ENCODE data around the gene TMEM63A. TPM values are rescaled to one million over a fixed set of nuclear protein-coding genes. Genes with fewer than 3 reads are reported as not detected.
"Not testable (repeated sequence)": the region's sequence is repeated elsewhere in the genome, so short reads cannot be mapped to it uniquely, and the experiment has no call there.

The TMEM63A gene
- total RNA-seq, 1 experiment from 2014 or later = 6.4 TPM

DNA sequence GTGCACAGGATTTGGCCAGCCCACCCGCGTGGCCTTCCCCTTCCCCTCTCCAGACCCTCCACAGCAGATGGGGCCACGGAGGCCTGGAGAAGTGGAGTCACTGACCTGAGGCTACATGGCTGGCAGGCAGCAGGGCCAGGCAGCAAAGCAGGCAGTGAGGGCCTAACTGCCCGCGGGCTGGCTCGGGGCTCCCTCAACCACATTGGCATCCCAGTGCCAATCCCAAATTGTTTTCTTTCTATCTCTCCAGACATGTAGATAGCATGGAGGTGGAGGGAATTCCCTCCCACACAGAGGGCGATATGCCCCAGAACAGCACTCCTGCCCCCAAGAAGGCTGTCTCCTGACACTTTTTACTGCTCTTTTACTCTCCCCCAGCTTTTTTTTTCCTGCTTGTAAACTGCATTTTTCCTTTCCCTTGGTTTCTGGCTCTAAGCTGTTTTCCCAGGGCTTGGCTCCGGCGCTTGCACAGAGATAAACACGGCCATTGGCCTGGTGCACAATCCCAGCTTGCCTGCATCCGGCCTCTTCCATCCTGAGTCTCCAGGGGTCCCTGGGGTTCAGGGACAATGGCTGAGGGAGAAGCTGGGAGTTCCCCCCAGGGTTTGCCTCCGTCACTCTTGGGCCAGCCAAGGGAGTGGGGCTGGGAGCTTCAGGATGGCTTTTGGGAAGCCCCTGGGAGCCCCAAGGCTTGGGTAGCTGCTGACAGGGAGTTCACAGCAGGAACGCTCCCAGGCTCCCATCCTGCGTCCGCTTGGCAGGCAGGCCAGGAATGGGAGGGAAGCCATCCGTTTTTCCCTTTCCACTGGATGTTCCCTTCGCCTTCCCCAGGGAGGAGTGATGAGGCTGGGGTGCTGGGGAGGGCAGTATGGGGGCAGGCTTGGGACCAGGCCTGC, 65.3 kb downstream of the TMEM63A start:
- DNase-seq (ENCODE audit: low read depth) = no peak
- in situ Hi-C loops (cut with HindIII; ENCODE audit: low pct_unique_long_range_greater_than_20kb, low sequenced_read_pairs) = no loop called here

DNA sequence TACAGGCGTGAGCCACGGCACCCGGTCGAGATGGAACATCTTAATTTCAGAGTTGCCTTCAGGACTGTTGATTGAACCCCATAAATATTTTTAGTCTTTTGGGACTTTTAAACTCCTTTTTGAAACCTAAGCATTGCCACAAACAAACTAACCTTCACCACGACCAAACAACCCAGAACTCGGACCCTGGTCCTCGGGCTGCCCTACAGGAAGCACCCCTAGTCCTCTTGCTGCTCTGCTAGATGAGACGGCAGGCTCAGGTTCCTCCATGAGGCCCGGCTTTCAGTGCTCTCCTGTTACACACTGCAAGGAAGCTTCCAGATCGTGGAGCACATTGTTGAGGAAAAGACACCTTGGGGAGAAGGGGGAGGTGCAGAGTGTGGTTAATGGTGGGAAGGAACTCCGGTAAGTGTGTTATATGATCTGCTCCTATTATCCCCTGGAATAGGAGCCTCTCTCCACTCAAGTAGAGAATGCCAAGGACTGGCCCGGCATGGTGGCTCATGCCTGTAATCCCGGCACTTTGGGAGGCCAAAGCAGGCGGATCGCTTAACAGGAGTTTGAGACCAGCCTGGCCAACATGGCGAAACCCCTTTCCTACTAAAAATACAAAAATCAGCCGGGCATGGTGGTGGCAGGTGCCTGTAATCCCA, 66.5 kb downstream of the TMEM63A start:
- DNase-seq (ENCODE audit: low read depth) = no peak
- in situ Hi-C loops (cut with HindIII; ENCODE audit: low pct_unique_long_range_greater_than_20kb, low sequenced_read_pairs) = no loop called here

DNA sequence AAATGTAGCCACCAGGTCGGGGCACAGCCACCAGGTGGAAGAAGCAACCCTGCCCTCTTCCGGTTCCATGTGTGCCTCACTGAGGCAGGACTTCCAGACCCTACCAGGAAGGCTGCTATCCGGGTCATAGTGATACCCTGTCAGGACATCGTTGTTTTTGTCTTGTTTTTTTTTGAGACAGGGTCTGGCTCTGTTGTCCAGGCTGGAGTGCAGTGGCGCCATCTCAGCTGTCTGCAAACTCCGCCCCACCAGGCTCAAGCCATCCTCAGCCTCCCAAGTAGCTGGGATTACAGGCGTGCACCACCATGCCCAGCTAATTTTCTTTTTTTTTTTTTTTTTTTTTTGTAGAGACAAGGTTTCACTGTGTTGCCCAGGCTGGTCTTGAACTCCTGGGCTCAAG, 67.1 kb downstream of the TMEM63A start:
- in situ Hi-C loops (cut with HindIII; ENCODE audit: low pct_unique_long_range_greater_than_20kb, low sequenced_read_pairs); DNase-seq (ENCODE audit: low read depth): not testable (repeated sequence)

- in situ Hi-C loops (cut with HindIII; ENCODE audit: low pct_unique_long_range_greater_than_20kb, low sequenced_read_pairs) = no loop called here
- no peak for DNase-seq (ENCODE audit: low read depth)
Measured at GRCh38 chr1:225814381-225814780, 67.8 kb downstream of the TMEM63A start.

GRCh38 chr1:225813214-225813964, 68.8 kb downstream of the TMEM63A start:
- peak; percentile 91 for DNase-seq (ENCODE audit: low read depth)

GRCh38 chr1:225812488-225813213, 69.5 kb downstream of the TMEM63A start:
- no peak for DNase-seq (ENCODE audit: low read depth)
- in situ Hi-C loops (cut with HindIII; ENCODE audit: low pct_unique_long_range_greater_than_20kb, low sequenced_read_pairs) = no loop called here

More at GRCh38 chr1:225813214-225813964, 68.8 kb downstream of the TMEM63A start:
- in situ Hi-C loops (cut with HindIII; ENCODE audit: low pct_unique_long_range_greater_than_20kb, low sequenced_read_pairs) = no loop called here

DNA sequence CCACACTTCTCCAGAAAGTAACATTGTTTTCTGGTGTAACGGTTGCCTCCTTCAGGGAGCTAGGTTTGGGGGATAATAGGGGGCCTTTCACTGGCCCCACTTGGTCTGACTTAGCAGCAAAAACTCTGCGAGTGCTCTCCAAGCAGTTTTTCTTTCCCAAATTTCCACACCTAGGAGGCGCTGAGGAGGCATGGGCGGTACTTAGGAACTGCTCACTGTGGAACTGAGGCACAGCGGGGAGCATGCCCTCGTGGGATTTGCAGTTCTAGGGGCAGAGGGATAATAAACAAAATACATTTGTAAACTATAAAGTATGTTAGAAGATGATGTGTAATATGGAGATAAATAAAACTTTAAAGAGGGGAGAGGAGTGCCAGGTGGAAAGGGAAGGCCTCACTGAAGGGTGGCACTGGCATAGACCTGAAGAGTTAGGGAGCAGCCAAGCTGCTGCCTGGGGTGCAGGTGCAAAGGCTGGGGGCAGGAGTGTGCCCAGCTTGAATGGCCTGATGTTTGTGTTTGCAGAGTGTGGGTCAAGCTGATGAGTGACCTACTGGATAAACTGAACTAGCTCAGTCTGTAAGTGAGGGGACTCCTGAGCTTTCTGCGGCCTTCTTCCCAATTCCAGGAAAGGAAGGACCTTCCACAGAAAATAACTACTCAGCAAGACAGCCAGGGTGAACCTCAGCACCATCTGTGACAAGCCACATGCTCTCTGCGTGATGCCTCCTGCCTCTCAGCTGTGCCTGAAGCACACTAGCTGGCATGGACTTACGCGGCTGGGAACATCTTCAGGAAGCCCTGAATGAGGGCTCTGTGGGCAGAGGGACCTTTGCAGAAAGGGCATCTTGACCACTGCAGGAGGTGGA, 70.3 kb downstream of the TMEM63A start:
- in situ Hi-C loops (cut with HindIII; ENCODE audit: low pct_unique_long_range_greater_than_20kb, low sequenced_read_pairs) = no loop called here
- peak; percentile 53 for DNase-seq (ENCODE audit: low read depth)

DNA sequence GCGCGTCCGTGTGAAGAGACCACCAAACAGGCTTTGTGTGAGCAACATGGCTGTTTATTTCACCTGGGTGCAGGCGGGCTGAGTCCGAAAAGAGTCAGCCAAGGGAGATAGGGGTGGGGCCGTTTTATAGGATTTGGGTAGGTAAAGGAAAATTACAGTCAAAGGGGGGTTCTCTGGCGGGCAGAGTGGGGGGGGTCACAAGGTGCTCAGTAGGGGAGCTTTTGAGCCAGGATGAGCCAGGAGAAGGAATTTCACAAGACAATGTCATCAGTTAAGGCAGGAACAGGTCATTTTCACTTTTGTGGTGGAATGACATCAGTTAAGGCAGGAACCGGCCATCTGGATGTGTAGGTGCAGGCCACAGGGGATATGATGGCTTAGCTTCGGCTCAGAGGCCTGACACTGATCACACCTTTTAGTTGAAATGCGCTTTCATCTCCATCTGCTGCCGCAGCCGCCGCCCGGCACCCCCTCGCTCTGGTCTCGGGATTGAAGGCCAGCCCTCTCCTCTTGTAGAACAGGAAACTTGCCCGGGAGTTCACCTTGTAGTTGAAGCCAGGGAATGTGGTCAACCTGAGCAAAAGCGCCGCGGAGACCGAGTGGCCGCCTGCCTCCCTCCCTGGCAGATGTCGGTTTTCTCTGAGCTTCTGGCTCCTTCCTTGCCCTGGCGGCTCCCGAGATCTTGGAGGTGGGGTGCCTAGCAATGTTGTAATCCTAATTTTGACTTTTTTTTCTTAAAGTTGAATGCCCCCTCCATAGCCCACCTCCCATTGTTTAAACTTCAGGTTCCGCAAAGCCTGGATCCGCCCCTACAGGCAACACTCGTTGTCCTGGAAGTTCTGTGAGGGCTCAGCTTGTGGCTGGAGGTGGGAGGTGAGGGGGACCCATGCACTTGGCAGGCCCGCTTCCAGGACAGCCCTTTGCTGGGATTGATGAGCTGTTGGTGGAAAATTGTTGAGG, 71.3 kb downstream of the TMEM63A start:
- in situ Hi-C loops (cut with HindIII; ENCODE audit: low pct_unique_long_range_greater_than_20kb, low sequenced_read_pairs) = not testable (repeated sequence)
- DNase-seq (ENCODE audit: low read depth) = peak; percentile 47

DNA sequence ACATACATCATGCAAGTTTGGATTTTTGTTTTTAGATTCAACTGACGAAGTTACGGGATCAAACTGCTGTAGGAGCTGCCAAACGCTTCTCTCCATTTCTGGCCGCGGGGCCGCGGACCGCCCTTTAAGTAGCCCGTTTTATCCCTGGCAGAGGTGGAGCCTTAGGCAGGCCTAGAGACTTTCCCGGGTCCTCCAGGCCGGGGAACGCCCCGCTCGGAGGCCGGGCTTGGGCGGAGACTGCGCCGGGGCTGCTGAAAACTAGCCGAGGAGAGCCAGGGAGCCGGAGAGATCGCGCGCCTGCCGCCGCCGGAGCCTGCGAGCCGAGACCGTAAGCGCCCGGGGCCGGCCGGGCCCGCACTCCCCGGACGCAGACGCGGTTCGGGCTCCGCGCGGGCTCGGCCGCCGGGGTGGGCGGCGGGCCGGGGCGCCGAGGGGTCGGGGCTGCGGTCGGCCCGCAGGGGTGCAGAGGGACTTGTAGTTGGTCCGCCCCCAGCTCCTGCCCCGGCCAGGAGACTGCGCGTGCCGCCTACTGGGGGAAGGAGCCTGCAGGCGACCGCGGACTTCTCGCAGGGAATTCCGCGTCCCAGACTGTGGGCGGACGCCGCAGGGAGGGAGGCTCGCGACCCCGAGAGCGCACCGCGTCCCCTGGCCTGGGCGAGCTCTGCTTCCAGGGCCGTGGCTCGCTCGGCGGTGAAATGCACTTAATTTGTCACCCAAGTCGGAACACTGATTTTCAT, 72.2 kb downstream of the TMEM63A start, which contains the start of gene EPHX1:
Gene EPHX1, plus strand, starts transcription at position 283 of the 737 bp plus-strand sequence. CDS start 18,606 bp downstream, outside the sequence.
- peak; percentile 85 for DNase-seq (ENCODE audit: low read depth)
- in situ Hi-C loops (cut with HindIII; ENCODE audit: low pct_unique_long_range_greater_than_20kb, low sequenced_read_pairs) = no loop called here

- in situ Hi-C loops (cut with HindIII; ENCODE audit: low pct_unique_long_range_greater_than_20kb, low sequenced_read_pairs) = no loop called here
- no peak for DNase-seq (ENCODE audit: low read depth)
Measured at GRCh38 chr1:225808136-225808535, 74.0 kb downstream of the TMEM63A start.

DNA sequence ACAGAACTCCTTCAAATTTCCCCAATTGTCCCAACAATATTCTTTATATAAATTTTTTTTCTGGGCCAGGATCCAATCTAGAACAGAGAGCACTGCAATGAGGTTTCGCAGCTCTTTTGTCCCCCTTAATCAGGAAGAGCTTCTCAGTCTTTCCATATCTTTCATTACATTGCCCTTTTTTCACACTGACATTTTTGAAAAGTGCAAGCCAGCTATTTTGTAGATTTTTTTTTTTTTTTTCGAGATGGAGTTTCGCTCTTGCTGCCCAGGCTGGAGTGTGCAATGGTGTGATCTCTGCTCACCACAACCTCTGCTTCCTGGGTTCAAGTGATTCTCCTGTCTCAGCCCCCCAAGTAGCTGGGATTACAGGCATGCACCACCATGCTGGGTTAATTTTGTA, 75.4 kb downstream of the TMEM63A start:
- in situ Hi-C loops (cut with HindIII; ENCODE audit: low pct_unique_long_range_greater_than_20kb, low sequenced_read_pairs); DNase-seq (ENCODE audit: low read depth): not testable (repeated sequence)

DNA sequence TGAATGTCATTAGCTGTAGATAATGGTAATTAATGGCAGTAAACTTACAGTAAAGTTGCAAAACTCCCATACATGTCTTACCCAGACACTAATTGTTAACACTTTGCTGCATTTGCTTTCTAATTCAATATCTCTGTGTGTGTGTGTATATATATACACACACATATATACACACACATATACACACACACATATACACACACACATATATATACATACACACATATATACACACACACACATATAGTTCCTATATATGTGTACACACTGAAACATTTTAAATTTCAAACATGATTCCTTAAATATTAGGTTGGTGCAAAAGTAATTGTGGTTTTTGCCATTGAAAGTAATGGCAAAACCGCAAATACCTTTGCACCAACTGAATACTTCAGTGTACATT, 75.9 kb downstream of the TMEM63A start:
- no peak for DNase-seq (ENCODE audit: low read depth)
- in situ Hi-C loops (cut with HindIII; ENCODE audit: low pct_unique_long_range_greater_than_20kb, low sequenced_read_pairs) = no loop called here

GRCh38 chr1:225801146-225801545, 81.0 kb downstream of the TMEM63A start:
- DNase-seq (ENCODE audit: low read depth); in situ Hi-C loops (cut with HindIII; ENCODE audit: low pct_unique_long_range_greater_than_20kb, low sequenced_read_pairs): not testable (repeated sequence)

DNA sequence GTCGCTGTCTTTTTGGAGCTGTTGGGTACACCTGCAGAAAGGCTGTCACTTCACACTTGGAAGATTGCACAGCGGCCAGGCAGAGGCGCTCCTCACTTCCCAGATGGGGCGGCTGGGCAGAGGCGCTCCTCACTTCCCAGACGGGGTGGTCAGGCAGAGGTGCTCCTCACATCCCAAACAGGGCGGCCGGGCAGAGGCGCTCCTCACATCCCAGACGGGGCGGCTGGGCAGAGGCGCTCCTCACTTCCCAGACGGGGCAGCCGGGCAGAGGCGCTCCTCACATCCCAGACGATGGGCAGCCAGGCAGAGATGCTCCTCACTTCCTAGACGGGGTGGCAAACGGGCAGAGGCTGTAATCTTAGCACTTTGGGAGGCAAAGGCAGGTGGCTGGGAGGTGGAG, 86.1 kb downstream of the TMEM63A start:
- in situ Hi-C loops (cut with HindIII; ENCODE audit: low pct_unique_long_range_greater_than_20kb, low sequenced_read_pairs); DNase-seq (ENCODE audit: low read depth): not testable (repeated sequence)
